Measurements from ENCODE around the gene ZNF638.
"Not testable (repeated sequence)": the region's sequence is repeated elsewhere in the genome, so short reads cannot be mapped to it uniquely, and the experiment has no call there.

The ZNF638 gene

GRCh38 chr2:71402427-71402826, 70.8 kb downstream of the ZNF638 start:
- no peak for DNase-seq (ENCODE audit: low read depth)

GRCh38 chr2:71409611-71410010, 78.0 kb downstream of the ZNF638 start:
- DNase-seq (ENCODE audit: low read depth), result no peak

DNA sequence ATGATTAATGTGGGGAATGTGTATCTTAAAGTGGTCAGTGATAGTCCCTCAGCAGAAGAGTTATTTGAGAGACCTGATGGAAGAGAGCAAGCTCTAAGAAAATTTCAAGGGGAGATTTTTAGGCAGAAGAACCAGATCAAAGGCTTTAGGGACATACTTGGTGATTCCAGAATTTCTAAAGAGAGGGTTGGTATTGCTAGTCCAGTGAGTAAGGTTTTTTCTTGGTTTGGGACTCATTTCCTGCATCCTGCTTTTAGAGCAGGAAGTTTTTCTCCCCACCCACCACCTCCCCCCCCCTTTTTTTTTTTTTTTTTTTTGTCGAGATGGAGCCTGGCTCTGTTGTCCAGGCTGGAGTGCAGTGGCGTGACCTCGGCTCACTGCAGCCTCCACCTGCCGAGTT, 79.1 kb downstream of the ZNF638 start:
- no peak for DNase-seq (ENCODE audit: low read depth)

DNA sequence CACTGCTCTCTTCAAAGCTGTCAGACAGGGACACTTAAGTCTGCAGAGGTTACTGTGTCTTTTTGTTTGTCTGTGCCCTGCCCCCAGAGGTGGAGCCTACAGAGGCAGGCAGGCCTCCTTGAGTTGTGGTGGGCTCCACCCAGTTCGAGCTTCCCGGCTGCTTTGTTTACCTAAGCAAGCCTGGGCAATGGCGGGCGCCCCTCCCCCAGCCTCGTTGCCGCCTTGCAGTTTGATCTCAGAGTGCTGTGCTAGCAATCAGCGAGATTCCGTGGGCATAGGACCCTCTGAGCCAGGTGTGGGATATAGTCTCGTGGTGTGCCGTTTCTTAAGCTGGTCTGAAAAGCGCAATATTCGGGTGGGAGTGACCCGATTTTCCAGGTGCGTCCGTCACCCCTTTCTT, 85.3 kb downstream of the ZNF638 start:
- not testable (repeated sequence) for DNase-seq (ENCODE audit: low read depth)

DNA sequence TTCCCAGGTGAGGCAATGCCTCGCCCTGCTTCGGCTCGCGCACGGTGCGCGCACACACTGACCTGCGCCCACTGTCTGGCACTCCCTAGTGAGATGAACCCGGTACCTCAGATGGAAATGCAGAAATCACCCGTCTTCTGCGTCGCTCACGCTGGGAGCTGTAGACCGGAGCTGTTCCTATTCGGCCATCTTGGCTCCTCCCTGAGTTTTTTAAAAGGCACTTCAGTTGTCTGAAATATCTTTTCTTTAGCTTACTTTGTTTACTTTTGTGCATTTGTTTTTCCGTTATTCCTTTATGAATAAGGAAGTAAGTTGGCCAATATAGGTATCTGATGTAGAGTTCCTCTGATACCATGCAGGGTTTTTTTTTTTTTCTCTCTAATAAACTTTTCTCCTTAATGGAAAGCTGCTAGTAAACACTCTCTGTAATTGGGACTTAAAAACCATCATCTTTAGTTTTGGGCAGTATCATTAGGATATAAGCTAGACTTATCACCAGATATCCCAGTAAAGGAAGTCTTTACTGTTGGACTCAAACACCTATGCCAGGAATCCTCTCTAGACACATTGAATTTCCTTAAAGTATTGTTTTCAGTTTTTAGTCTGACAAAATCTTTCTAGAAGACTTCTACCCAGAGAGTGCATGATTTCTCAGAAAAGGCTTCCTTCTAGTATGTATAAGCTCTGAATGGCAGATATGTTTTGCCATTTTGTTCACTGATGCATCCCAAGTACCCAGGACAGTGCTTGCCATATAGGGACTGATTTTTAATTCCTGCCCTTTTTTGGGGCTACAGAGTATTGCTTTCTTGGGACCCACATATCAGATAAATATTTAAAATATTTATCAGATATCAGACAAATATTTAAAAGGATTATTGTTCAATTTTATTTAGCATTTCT, 86.0 kb downstream of the ZNF638 start:
- DNase-seq (ENCODE audit: low read depth), result no peak

- DNase-seq (ENCODE audit: low read depth), result no peak
These were observed 87.6 kb downstream of the ZNF638 start for GRCh38 chr2:71419145-71419544.

DNA sequence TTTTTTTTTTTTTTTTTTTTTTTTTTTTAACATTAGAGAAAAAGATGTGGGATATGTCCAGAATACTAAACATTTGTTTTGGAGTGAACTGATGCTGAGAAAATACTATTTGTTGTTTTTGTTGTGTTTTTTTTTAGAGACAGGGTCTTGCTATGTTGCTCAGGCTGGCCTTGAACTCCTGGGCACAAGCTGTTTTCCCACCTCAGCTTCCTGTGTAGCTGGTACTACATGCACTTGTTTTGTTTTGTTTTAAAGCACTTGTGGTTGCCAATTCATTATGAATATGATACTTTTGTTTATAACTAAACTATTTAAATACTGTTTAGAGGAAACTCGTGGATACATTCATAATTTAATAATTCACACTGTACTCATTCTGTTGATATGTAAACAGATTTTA, 88.4 kb downstream of the ZNF638 start:
- DNase-seq (ENCODE audit: low read depth), result no peak

DNA sequence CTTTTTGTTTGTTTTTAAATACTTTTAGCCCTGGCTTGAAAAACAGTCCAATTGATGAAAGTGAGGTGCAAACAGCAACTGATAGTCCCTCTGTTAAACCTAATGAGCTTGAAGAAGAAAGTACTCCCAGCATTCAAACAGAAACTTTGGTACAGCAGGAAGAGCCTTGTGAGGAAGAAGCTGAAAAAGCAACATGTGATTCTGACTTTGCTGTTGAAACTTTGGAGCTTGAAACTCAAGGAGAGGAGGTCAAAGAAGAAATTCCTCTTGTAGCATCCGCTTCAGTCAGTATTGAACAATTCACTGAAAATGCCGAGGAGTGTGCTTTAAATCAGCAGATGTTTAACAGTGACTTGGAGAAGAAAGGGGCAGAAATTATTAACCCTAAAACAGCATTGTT, 91.2 kb downstream of the ZNF638 start:
- DNase-seq (ENCODE audit: low read depth), result no peak

DNA sequence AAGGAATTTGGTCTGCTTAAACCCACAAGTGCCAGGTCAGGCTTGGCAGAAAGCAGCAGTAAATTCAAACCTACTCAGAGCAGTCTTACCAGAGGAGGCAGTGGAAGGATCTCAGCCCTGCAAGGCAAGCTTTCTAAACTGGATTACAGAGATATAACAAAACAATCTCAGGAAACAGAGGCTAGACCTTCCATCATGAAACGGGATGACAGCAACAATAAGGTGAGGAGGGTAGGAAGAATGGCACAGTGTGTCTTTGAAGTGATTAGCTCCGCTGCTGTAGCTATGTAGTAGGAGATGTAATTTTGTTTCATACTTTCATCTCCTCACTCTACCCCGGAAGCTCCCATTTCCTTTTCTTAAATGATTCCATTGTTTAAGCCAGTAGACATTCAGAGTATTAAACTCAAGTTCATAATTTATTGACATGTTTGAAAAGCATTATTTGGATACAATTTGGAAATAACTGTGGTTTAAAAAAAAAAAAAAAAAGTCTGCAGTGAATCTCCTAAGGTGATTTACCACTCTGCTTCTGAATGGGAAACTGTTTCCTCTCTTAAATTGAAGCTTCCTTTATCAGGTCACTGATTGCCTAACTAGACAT, 92.3 kb downstream of the ZNF638 start:
- no peak for DNase-seq (ENCODE audit: low read depth)

DNA sequence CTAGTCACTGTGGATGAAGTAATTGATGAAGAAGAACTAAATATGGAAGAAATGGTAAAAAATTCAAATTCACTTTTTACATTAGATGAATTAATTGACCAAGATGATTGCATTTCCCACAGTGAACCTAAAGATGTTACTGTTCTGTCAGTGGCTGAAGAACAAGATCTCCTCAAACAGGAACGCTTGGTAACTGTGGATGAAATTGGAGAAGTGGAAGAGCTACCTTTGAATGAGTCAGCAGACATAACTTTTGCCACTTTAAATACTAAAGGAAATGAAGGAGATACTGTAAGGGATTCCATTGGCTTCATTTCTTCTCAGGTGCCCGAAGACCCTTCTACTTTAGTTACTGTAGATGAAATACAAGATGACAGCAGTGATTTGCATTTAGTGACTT, 95.1 kb downstream of the ZNF638 start:
- DNase-seq (ENCODE audit: low read depth), result no peak

DNA sequence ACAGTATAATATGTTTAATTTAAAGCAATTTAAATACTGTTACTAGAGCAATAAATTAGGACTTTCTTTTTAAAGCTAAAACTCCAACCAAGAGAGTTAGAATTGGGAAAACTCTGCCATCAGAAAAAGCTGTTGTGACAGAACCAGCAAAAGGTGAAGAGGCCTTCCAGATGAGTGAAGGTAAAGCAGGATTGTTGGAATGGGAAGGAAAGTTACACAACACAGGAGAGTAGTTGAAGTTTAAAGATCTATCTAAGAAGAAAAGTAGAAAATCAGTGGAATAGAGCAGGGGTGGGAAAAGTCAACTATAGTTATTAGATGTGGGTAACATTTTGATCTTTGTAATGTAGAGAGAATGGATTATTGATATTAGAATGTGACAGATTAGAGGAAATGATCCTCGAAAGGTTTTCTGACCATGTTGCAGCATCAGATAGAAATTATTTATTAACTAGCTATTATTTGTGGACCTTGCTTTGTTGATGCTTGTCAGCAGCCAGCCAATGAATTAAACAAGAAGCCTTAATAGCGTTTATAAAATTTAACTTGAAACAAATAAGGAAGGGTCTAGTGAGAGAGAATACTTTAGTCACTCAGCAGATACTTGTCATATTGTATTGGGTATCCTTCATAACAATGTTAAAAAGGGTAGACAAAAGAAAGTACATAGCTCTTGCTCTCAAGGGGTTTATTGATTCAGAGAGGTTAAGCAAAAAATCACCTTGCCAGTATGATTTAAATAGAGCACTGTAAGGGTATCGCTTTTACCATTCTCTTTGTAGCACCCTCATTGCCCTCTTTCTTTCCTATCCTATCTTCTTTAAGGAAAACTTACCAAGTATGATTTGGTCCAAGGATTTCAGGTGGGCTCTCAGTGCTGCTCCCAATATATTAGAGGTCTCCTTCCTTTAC, 97.1 kb downstream of the ZNF638 start:
- no peak for DNase-seq (ENCODE audit: low read depth)

DNA sequence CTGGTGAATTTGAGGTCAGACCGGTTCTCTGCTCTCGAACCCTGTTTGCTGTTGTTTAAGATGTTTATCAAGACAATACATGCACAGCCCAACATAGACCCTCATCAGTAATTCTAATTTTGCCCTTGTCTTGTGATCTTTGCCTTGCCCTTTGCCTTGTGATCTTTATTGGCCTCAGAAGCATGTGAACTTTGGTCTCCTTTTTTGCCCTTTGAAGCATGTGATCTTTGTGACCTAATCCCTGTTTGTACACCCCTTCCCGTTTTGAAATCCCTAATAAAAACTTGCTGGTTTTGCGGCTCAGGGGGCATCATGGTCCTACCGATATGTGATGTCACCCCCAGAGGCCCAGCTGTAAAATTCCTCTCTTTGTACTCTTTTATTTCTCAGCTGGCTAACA, 113.6 kb downstream of the ZNF638 start:
- DNase-seq (ENCODE audit: low read depth), result not testable (repeated sequence)

DNA sequence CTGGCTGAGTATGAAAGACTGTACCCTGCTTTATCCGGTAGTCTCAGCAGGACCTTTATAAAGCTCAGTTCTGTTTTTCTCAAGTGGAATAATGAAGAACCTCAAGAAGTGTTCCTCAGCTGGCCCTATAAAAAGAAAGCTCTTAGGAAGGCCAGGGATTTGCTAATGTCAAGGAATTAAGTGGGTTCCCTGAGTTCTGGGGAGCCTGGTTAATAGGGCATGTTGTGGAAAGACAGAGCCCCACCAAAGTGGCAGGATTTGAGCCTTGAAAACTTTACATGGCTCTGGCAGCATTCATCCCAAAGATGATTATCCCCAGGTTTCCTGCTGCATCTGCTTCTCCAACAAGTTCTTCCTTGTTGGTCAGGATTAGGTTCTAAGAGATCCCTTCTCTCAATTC, 114.9 kb downstream of the ZNF638 start:
- no peak for DNase-seq (ENCODE audit: low read depth)

- no peak for DNase-seq (ENCODE audit: low read depth)
These were observed 117.8 kb downstream of the ZNF638 start for GRCh38 chr2:71449343-71449742.

GRCh38 chr2:71451705-71452104, 120.1 kb downstream of the ZNF638 start:
- no peak for DNase-seq (ENCODE audit: low read depth)

- no peak for DNase-seq (ENCODE audit: low read depth)
These were observed 121.0 kb downstream of the ZNF638 start for GRCh38 chr2:71452565-71452964.

DNA sequence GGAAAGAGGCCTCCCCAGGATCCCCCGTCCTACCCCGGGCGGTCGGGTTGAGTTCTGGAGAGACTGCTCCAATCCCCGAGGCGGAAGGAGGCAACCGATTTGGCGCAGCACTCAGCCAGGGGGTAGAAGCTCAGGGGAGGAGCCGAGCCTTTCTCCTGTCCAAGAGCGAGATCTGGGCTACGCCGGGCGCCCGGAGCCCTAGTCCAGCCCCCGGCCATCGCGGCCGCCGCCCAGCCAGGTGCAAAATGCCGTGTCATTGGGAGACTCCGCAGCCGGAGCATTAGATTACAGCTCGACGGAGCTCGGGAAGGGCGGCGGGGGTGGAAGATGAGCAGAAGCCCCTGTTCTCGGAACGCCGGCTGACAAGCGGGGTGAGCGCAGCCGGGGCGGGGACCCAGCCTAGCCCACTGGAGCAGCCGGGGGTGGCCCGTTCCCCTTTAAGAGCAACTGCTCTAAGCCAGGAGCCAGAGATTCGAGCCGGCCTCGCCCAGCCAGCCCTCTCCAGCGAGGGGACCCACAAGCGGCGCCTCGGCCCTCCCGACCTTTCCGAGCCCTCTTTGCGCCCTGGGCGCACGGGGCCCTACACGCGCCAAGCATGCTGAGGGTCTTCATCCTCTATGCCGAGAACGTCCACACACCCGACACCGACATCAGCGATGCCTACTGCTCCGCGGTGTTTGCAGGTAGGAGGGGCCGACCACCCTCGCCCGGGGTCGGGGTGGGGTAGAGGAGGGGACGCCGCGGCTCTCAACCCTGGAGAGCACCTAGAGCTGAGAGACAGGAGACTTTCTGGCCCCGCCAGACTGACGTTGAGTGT, 122.0 kb downstream of the ZNF638 start, which contains the start of gene DYSF:
TSS of gene DYSF (plus strand) at position 158 of the 817 bp plus-strand sequence.
- no peak for DNase-seq (ENCODE audit: low read depth)

- DNase-seq (ENCODE audit: low read depth), result no peak
These were observed 122.8 kb downstream of the ZNF638 start for GRCh38 chr2:71454221-71455010.

DNA sequence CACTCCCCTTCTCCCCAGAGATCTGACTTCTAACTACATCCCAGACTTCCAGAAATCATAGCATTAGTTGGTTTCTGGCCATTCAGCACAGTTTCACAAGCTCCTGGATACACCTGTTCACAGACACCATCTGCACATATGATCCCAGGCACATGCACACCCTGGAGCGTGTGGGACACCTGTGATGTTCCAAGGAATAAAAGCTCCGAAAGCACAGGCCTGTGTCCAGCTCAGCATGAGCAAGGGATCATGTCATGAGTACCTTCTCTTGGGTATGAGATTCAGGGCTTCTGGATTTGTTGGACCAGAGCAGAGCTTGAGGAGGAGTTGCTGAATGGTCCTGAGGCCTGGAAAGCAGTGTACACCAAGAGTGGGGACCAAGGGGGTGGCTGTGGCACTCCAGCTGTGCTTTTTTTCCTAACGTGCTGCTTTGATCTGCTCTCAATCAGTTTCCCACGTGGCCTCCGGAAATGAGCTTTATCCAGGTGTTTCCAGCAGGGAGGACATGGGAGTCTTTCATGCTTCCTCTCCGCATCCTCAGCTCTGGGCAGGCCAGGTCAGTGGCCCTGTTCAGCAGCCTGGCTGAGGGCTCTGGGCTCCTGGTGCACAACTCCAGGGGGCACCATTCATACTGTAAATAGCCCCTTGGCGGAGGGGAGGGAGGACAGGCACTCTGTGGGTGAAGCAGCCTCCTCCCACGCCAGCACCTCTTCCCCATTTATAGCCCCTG, 123.6 kb downstream of the ZNF638 start:
- DNase-seq (ENCODE audit: low read depth), result no peak

All from fibroblast of gingiva (primary cell).